Adrenal gland (tissue), 5 donors: Measurements from ENCODE around the gene MARCHF9.

Experiments
- POLR2A ChIP-seq, 2 donors: fragments of 450-650 bp; IDR thresholded peaks; one replicate each; pipeline ENCODE4 v1.6.1; 2017; ENCODE audit warnings: antibody characterized with exemption in 2 of 2, mild to moderate bottlenecking in 2 of 2, moderate library complexity in 1 of 2
- TF ChIP-seq, protein P1 (sequence below), 6 experiments: fragments of 450-650 bp in 4 of 6; fragments of 200-600 bp in 2 of 6; sonication (generic) in 1 of 6; IDR thresholded peaks; 1 replicate in 5 of 6; 2 replicates in 1 of 6; pipeline versions ENCODE4 v1.5.1 to v1.8.0; 2016 to 2021; ENCODE audit warnings: antibody characterized with exemption in 6 of 6, mild to moderate bottlenecking in 2 of 6, moderate library complexity in 1 of 6
- donor health status: DM: no; HTN: no; CAD: no.

DNA sequence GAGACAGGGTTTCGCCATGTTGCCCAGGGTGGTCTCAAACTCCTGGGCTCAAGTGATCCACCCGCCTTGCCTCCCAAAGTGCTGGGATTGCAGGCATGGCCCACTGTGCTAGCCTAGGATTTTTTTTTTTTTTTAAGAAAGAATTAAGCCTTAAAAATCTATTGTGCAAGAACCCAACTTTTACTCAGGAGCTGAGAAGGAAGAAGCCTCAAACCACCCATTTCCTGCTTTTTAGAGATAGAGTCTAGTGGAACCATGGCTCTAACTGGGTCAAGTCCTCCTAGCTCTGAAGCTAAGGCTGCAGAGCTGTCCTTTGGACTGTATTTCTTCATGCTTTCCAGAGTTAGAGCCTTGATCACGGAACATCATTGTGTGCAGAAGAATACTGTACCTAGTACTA, 26.3 kb downstream of the MARCHF9 start:
- TF ChIP-seq, protein P1, sequence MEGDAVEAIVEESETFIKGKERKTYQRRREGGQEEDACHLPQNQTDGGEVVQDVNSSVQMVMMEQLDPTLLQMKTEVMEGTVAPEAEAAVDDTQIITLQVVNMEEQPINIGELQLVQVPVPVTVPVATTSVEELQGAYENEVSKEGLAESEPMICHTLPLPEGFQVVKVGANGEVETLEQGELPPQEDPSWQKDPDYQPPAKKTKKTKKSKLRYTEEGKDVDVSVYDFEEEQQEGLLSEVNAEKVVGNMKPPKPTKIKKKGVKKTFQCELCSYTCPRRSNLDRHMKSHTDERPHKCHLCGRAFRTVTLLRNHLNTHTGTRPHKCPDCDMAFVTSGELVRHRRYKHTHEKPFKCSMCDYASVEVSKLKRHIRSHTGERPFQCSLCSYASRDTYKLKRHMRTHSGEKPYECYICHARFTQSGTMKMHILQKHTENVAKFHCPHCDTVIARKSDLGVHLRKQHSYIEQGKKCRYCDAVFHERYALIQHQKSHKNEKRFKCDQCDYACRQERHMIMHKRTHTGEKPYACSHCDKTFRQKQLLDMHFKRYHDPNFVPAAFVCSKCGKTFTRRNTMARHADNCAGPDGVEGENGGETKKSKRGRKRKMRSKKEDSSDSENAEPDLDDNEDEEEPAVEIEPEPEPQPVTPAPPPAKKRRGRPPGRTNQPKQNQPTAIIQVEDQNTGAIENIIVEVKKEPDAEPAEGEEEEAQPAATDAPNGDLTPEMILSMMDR (IDR thresholded peaks at IDR 0.05), result no peak
- TF ChIP-seq POLR2A (IDR thresholded peaks at IDR 0.05), result no peak
